Measurements from ENCODE around the gene PTPRT. TPM values are rescaled to one million over a fixed set of nuclear protein-coding genes. Genes with fewer than 3 reads are reported as not detected.

PTPRT gene
- total and polyA plus RNA-seq, 4 donors, result 10.7 to 46.1 (median 32.0) TPM

DNA sequence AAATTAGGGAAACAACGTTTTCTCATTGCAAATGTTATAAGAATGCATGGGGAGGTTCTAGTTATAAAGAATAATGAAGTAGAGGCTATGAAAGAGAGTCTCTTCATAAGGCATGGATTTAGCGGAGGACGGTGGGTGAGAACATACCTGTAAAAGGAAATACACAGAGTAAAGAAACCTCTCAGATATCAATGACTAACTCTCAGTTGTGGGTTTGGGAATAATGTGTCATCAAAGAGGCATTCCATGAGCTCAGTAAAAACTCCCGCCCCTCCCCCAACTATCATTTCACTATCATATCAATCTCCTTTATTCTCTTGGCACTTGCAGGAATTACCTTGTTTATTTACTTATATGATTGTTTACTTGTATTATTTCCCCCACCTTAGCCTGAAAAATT is 695.4 kb downstream of the PTPRT start:
- Histone ChIP-seq H3K36me3 (ENCODE audit: control insufficient read depth, insufficient read depth, low read length) (no peaks in the 10 kb centered on the region), H3K4me3 (ENCODE audit: low read depth, low read length) (no peak overlapping the region), H3K4me1 (ENCODE audit: control insufficient read depth, insufficient read depth, low read length) (no peaks in the 10 kb centered on the region), H3K27me3 (ENCODE audit: control insufficient read depth, insufficient read depth, low read length) (no peaks in the 10 kb centered on the region), H3K9me3 (ENCODE audit: control insufficient read depth, insufficient read depth, low read length) (no peaks in the 10 kb centered on the region), H3K27ac (ENCODE audit: low read depth, low read length) (no peak overlapping the region)
- no peak for DNase-seq (ENCODE audit: low read depth in 4 of 6, low spot score in 6 of 6)
- WGBS (ENCODE audit: insufficient coverage), result 40% methylated on average over 1 of the region's 4 CpGs

DNA sequence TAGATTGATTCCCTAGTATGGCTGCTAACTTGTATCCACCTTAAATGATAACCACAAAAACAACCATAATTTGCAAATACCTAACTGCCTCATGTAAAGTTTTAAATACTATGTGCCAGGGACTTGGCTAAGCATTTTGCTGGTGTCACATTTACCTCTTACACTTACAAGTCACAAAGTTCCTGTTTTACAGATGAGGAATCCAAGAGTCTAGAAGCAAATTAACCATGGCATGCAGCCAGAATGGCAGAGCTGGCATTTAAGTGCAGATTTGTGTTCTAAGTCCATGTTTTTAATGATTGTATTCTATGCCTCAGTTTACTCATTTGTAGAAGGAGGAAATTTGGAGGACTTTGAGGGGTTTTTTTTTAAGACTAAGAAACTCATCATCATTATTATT is 696.7 kb downstream of the PTPRT start:
- Histone ChIP-seq H3K4me1 (ENCODE audit: control insufficient read depth, insufficient read depth, low read length) (no peaks in the 10 kb centered on the region), H3K27me3 (ENCODE audit: control insufficient read depth, insufficient read depth, low read length) (no peaks in the 10 kb centered on the region), H3K36me3 (ENCODE audit: control insufficient read depth, insufficient read depth, low read length) (no peaks in the 10 kb centered on the region), H3K4me3 (ENCODE audit: low read depth, low read length) (no peak overlapping the region), H3K9me3 (ENCODE audit: control insufficient read depth, insufficient read depth, low read length) (no peaks in the 10 kb centered on the region), H3K27ac (ENCODE audit: low read depth, low read length) (no peak overlapping the region)
- DNase-seq (ENCODE audit: low read depth in 4 of 6, low spot score in 6 of 6), result no peak

DNA sequence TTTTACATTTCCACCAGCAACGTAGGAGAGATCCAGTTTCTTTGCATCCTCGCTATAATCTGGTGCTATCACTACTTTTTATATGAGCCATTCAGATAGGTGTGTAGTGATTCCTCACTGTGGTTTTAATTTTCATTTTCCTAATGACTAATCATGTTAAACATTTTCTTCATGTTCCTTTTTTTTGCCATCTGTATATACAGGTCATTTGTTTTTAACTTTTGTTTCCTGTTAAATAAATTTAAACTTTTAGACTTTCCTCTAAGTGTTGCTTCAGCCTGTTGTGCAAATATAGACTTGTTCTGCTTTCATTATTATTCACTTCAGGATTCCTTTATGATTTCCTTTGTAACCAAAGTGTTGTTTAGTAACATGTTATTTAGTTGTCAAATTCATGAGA is 697.4 kb downstream of the PTPRT start:
- no peaks in the 10 kb centered on the region for H3K4me1 ChIP-seq (ENCODE audit: control insufficient read depth, insufficient read depth, low read length)
- no peak for DNase-seq (ENCODE audit: low read depth in 4 of 6, low spot score in 6 of 6)

DNA sequence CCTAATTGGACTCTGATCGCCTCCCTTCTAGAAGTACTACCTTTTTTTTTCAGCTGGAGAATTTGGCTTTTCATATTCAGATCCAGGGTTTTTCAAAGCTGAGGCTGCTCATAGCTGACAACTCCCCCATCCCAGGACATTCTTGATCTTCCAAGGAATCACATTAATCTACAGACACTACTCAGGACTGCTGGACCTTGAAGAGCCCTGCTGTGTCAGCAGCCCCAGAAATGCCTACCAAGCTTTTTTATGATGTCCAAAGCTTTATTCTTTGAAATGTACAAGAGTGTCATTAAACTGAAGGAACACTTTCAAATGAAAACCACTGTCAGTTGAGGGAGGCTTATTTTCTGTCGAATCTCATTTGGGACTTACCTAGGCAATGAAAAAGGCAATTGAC is 704.1 kb downstream of the PTPRT start:
- WGBS (ENCODE audit: insufficient coverage), result 75% methylated on average over 2 of the region's 2 CpGs
- Histone ChIP-seq H3K27me3 (ENCODE audit: control insufficient read depth, insufficient read depth, low read length) (no peaks in the 10 kb centered on the region), H3K9me3 (ENCODE audit: control insufficient read depth, insufficient read depth, low read length) (no peaks in the 10 kb centered on the region), H3K36me3 (ENCODE audit: control insufficient read depth, insufficient read depth, low read length) (no peaks in the 10 kb centered on the region), H3K4me1 (ENCODE audit: control insufficient read depth, insufficient read depth, low read length) (peaks cover 9% of the 10 kb centered on the region), H3K27ac (ENCODE audit: low read depth, low read length) (no peak overlapping the region), H3K4me3 (ENCODE audit: low read depth, low read length) (no peak overlapping the region)
- no peak for DNase-seq (ENCODE audit: low read depth in 4 of 6, low spot score in 6 of 6)

More for the DNA sequence above, 697.4 kb downstream of the PTPRT start:
- Histone ChIP-seq H3K9me3 (ENCODE audit: control insufficient read depth, insufficient read depth, low read length) (no peaks in the 10 kb centered on the region), H3K27ac (ENCODE audit: low read depth, low read length) (no peak overlapping the region), H3K27me3 (ENCODE audit: control insufficient read depth, insufficient read depth, low read length) (no peaks in the 10 kb centered on the region), H3K36me3 (ENCODE audit: control insufficient read depth, insufficient read depth, low read length) (no peaks in the 10 kb centered on the region), H3K4me3 (ENCODE audit: low read depth, low read length) (no peak overlapping the region)
- no CpG with 5 or more reads among the region's 2 CpGs for WGBS (ENCODE audit: insufficient coverage)

DNA sequence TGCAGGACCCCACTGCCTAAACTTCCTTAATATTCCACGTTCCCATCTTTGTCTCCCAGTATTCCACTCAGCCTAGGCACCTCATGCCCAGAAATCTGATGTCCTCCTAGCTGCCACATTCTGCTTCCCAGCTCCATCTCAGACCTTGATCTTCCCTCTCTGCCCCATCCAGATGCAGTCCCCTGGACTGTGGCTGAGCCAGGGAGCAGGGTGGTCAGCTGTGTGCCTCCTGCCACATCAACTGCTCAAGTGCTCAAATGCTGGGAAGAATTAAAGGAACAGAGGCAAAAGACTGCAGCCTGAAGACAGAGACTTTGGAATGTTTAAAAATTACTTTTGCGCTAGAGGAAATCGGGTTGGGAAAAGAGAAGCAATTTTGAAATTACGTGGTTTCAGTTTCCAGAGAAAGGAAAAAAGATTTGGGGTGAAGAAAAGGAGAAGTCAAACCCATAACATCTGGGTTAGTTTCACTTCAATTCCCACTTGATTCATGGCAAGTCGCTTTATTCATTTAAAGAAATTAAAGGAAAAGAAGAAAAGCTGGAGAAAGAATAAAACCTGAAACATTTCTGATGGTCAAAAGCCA is 704.8 kb downstream of the PTPRT start:
- no peak for DNase-seq (ENCODE audit: low read depth in 4 of 6, low spot score in 6 of 6)
- no peak overlapping the region for H3K4me3 ChIP-seq (ENCODE audit: low read depth, low read length)
- H3K27me3 ChIP-seq (ENCODE audit: control insufficient read depth, insufficient read depth, low read length), result no peaks in the 10 kb centered on the region
- no peaks in the 10 kb centered on the region for H3K9me3 ChIP-seq (ENCODE audit: control insufficient read depth, insufficient read depth, low read length)
- 55% methylated on average over 5 of the region's 5 CpGs for WGBS (ENCODE audit: insufficient coverage)
- H3K27ac ChIP-seq (ENCODE audit: low read depth, low read length), result no peak overlapping the region
- H3K4me1 ChIP-seq (ENCODE audit: control insufficient read depth, insufficient read depth, low read length), result peaks cover 9% of the 10 kb centered on the region
- no peaks in the 10 kb centered on the region for H3K36me3 ChIP-seq (ENCODE audit: control insufficient read depth, insufficient read depth, low read length)

DNA sequence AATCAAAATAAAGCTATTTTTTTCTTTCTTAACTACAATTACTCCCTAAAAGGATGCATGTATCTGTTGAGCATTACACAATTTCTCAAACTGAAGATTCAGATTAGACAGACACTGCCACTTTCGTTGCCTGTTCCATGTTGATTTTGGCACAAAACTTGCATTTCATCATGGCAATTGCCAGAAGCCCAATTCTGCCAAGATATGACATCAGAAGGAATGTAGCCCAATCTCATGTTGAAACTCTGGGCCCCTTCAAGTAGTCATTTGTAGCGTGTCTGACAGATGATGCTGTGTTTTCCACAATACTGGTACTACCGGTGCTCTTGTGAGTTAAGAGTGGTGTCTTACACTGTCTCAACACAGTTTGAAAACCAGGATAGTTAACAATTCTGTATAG is 705.4 kb downstream of the PTPRT start:
- 43% methylated on average over 2 of the region's 3 CpGs for WGBS (ENCODE audit: insufficient coverage)
- H3K4me3 ChIP-seq (ENCODE audit: low read depth, low read length), result no peak overlapping the region
- H3K27ac ChIP-seq (ENCODE audit: low read depth, low read length), result no peak overlapping the region
- H3K27me3 ChIP-seq (ENCODE audit: control insufficient read depth, insufficient read depth, low read length), result no peaks in the 10 kb centered on the region
- peak in 1 of 6 donors; percentile 95 for DNase-seq (ENCODE audit: low read depth in 4 of 6, low spot score in 6 of 6)
- H3K4me1 ChIP-seq (ENCODE audit: control insufficient read depth, insufficient read depth, low read length), result peaks cover 9% of the 10 kb centered on the region
- H3K36me3 ChIP-seq (ENCODE audit: control insufficient read depth, insufficient read depth, low read length), result no peaks in the 10 kb centered on the region
- no peaks in the 10 kb centered on the region for H3K9me3 ChIP-seq (ENCODE audit: control insufficient read depth, insufficient read depth, low read length)

DNA sequence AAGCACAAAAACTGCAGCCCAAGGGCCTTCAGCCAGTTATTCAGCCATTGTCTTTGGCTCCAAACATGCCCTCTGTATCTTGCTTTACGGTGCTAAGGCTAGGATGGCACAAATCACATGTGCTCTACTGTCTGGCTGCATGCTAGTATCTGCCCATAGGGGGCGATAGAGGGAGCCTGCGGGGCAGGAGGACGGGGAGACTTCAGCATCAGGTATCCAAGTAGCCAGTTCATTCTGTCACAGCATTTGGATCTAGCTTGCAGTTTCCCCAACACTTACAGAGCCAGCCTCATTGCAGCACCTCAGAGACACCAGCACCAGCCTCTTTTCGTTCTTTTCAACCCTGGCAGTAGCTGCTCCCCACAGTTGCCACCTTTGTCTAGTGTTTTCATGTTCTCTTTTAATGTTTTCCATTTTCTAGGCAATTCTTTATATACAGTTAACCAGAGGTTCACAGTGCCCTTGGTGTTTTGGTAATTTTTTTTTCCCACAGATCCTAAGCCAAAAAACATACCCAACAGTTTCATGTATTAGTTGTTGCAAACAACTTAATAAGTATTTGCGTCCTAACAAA is 705.9 kb downstream of the PTPRT start:
- DNase-seq (ENCODE audit: low read depth in 4 of 6, low spot score in 6 of 6), result peak in 1 of 6 donors; percentile 53
- 35% methylated on average over 5 of the region's 6 CpGs for WGBS (ENCODE audit: insufficient coverage)
- H3K4me1 ChIP-seq (ENCODE audit: control insufficient read depth, insufficient read depth, low read length), result peaks cover 9% of the 10 kb centered on the region
- no peaks in the 10 kb centered on the region for H3K27me3 ChIP-seq (ENCODE audit: control insufficient read depth, insufficient read depth, low read length)
- no peak overlapping the region for H3K27ac ChIP-seq (ENCODE audit: low read depth, low read length)
- H3K36me3 ChIP-seq (ENCODE audit: control insufficient read depth, insufficient read depth, low read length), result no peaks in the 10 kb centered on the region
- no peak overlapping the region for H3K4me3 ChIP-seq (ENCODE audit: low read depth, low read length)
- no peaks in the 10 kb centered on the region for H3K9me3 ChIP-seq (ENCODE audit: control insufficient read depth, insufficient read depth, low read length)

DNA sequence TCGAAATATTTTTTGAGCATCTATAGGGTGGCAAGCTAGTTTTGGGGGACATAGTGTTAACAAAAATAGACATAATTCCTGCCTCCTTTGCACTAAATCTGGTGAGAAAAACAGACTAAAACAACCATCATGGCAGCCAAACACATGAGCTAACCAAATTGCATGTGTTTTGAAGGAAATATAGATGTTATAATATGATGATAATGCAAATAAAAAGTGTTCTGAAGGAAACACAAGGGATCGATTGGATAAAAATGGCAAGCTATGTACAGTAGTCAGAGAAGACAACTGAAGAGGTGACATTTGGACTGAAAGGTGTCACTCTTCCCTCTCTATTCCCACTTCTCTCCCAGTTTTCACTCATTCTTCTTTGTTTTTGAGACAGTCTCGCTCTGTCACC is 706.9 kb downstream of the PTPRT start:
- DNase-seq (ENCODE audit: low read depth in 4 of 6, low spot score in 6 of 6), result no peak
- Histone ChIP-seq H3K27ac (ENCODE audit: low read depth, low read length) (no peak overlapping the region), H3K27me3 (ENCODE audit: control insufficient read depth, insufficient read depth, low read length) (no peaks in the 10 kb centered on the region), H3K4me1 (ENCODE audit: control insufficient read depth, insufficient read depth, low read length) (peaks cover 9% of the 10 kb centered on the region), H3K36me3 (ENCODE audit: control insufficient read depth, insufficient read depth, low read length) (no peaks in the 10 kb centered on the region), H3K9me3 (ENCODE audit: control insufficient read depth, insufficient read depth, low read length) (no peaks in the 10 kb centered on the region), H3K4me3 (ENCODE audit: low read depth, low read length) (no peak overlapping the region)
- 100% methylated on average over 1 of the region's 3 CpGs for WGBS (ENCODE audit: insufficient coverage)

DNA sequence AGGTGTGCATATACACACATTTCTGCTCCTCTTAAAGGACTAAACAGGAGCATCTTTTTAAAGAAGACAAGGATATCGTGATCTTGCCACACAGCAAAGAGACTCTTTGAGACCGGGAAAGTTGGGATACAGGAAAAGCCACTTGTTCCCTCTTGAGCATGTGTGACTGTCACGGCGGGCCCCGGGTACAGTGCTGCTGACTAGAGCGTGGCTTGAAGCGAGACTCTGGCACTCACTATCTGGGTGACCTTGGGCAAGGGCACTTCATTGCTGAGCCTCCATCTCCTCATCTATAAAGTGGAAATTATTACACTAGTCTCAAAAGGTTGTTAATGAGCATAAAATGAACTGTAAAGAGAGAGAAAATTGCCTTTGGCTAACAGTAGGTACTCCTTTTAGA is 713.9 kb downstream of the PTPRT start:
- Histone ChIP-seq H3K4me3 (ENCODE audit: low read depth, low read length) (no peak overlapping the region), H3K36me3 (ENCODE audit: control insufficient read depth, insufficient read depth, low read length) (peaks cover 3% of the 10 kb centered on the region), H3K27ac (ENCODE audit: low read depth, low read length) (no peak overlapping the region), H3K27me3 (ENCODE audit: control insufficient read depth, insufficient read depth, low read length) (no peaks in the 10 kb centered on the region), H3K4me1 (ENCODE audit: control insufficient read depth, insufficient read depth, low read length) (peaks cover 9% of the 10 kb centered on the region), H3K9me3 (ENCODE audit: control insufficient read depth, insufficient read depth, low read length) (no peaks in the 10 kb centered on the region)
- no peak for DNase-seq (ENCODE audit: low read depth in 4 of 6, low spot score in 6 of 6)
- WGBS (ENCODE audit: insufficient coverage), result 79% methylated on average over 4 of the region's 7 CpGs

DNA sequence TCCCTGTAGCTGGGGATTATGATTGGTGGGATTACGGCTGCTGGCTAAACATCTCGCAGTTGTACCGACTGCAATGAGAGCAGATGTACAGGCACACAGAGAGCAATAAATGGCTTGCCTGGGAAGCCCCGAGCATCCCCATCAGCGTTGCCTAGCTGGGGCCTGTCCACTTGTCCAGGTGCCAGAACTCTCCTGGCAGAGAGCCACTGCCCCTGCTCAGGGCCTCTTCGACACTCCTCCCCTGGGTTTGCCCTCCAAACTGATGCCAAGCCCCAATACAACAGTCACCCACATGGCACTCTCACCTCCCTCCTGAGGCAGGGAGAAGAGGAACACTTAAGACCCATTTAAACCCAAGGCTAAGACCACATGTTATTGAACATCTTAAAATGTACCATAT is 715.1 kb downstream of the PTPRT start:
- peak in 3 of 6 donors; percentile 37 to 70 (median 65) for DNase-seq (ENCODE audit: low read depth in 4 of 6, low spot score in 6 of 6)
- 41% methylated on average over 6 of the region's 6 CpGs for WGBS (ENCODE audit: insufficient coverage)

More for the DNA sequence above, 715.1 kb downstream of the PTPRT start:
- peaks cover 3% of the 10 kb centered on the region for H3K36me3 ChIP-seq (ENCODE audit: control insufficient read depth, insufficient read depth, low read length)
- no peaks in the 10 kb centered on the region for H3K27me3 ChIP-seq (ENCODE audit: control insufficient read depth, insufficient read depth, low read length)
- no peak overlapping the region for H3K4me3 ChIP-seq (ENCODE audit: low read depth, low read length)
- no peaks in the 10 kb centered on the region for H3K9me3 ChIP-seq (ENCODE audit: control insufficient read depth, insufficient read depth, low read length)
- H3K4me1 ChIP-seq (ENCODE audit: control insufficient read depth, insufficient read depth, low read length), result peaks cover 9% of the 10 kb centered on the region
- no peak overlapping the region for H3K27ac ChIP-seq (ENCODE audit: low read depth, low read length)

Data from spinal cord (tissue), 10 donors.